NOMO-1 (cell line): ENCODE results near the gene AIPL1.
"Not testable (repeated sequence)": the region's sequence is repeated elsewhere in the genome, so short reads cannot be mapped to it uniquely, and the experiment has no call there.

ENCODE experiments used
- DNase-seq, 2 experiments: peaks; one replicate each; lab custom pipeline; 2025; ENCODE audit not compliant: unreplicated experiment in 2 of 2; lab: John Stamatoyannopoulos, UW

Gene AIPL1, protein sequence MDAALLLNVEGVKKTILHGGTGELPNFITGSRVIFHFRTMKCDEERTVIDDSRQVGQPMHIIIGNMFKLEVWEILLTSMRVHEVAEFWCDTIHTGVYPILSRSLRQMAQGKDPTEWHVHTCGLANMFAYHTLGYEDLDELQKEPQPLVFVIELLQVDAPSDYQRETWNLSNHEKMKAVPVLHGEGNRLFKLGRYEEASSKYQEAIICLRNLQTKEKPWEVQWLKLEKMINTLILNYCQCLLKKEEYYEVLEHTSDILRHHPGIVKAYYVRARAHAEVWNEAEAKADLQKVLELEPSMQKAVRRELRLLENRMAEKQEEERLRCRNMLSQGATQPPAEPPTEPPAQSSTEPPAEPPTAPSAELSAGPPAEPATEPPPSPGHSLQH

DNA sequence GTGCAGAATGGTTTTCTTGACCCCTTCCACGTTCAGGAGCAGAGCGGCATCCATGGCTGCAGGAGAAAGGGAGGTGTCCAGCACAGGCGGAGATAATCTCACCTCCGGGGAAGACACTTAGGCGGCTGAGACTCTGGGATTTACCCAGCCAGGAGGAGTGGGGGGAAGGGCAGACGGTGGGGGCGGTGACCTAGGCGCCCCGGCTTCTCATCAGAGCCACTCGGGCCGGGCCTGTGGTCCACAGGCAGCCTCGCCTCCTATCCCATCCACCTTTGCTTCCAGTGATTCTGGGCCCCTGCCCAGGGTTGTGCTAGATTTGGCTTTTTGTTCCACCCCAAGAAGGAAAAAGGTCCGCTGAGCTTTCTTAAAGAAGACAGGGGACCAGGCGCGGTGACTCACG lies at the start of gene AIPL1:
TSS of gene AIPL1 (minus strand) at position 71 of the 400 bp plus-strand sequence. CDS start at position 54, 17 bp downstream.
- no peak for DNase-seq

- no peak for DNase-seq
These were observed 48.6 kb upstream of the AIPL1 start for GRCh38 chr17:6483507-6483906.

DNA sequence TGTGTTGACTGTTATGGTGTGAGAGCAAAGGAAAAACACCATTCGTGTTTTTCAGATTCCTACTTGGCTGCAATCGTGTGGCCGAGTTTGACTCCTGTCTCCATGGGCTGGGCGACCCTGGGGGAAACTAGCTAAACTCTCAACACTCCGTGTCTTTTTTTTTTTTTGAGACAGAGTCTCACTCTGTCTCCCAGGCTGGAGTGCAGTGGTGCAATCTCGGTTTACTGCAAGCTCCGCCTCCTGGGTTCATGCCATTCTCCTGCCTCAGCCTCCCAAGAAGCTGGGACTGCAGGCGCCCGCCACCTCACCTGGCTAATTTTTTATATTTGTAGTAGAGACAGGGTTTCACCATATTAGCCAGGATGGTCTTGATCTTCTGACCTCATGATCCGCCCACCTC lies 47.9 kb upstream of the AIPL1 start:
- not testable (repeated sequence) for DNase-seq

GRCh38 chr17:6482105-6482455 lies 47.2 kb upstream of the AIPL1 start:
- no peak for DNase-seq

GRCh38 chr17:6480303-6480675 lies 45.4 kb upstream of the AIPL1 start:
- DNase-seq, result no peak

- DNase-seq, result no peak
These were observed 44.8 kb upstream of the AIPL1 start for GRCh38 chr17:6479622-6480302.

DNA sequence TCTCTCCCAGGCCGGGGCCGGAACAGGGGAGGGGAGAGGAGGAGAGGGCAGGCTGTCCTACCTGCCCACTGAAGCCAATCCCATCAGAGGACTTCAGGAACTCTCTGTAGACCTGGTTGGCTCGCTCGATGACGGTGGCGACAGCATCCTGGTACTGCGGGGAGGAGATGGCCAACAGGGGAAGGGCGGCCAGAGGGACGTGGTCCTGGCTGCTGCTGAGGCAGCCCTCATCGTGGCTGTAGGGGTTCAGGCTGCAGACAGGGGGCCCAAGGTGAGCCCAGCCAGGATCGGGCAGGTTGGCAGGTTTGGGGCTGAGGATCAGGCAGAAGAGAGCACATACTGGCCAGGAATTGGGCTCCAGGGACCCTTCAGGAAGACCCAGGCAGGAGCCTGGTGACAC lies 43.6 kb upstream of the AIPL1 start:
- no peak for DNase-seq

- no peak for DNase-seq
These were observed 43.0 kb upstream of the AIPL1 start for GRCh38 chr17:6477831-6478383.

DNA sequence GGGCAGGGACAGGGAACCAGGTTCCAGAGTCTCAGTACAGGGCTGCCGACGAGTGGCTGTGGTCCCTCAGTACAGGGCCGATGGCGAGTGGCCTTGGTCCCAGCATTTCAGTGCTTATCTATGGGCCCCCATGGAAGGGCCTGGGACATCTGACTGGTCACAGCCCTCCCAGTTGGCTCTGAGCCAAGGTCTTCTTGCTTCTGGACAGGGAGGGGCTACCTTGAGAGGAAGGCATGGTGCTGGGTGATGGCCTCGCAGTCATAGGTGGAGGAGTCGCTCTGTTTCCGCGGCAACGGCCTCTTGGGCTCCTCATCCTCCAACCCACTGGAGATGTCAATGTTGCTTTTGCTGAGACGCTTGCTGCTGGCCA lies 41.9 kb upstream of the AIPL1 start:
- DNase-seq, result no peak

DNA sequence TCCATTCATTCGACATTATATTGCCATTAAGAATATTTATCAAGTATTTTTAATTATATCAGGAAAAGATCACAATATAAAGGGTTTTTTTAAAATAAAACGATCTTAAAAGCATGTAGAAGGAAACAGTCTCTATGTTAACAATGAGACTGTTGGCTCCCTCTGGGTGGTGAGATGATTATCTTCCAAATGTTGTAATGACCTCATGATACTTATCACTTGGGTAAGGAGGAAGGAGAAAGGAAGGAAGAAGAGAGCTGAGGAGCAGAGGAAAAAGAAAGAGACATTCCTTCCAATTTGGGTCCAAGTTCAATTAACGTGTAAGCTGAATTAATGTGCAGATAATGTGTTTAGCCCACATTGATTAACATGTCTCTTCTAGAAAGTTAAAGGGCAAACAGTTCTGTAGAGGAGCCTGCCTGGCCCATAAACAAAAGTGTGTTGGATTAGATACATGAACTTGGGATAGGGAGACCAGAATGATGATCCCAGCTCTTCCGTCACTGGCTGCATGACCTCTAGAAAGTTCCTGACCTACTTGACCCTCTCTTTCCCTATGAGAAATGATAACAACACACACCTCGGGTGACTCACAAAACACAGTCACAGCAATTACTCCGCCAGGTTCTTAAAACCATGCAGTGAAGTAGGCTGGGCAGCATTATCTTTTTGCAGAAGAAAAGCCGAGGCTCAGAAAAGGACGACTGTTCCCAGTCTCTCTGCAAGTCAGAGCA lies 41.3 kb upstream of the AIPL1 start:
- no peak for DNase-seq

DNA sequence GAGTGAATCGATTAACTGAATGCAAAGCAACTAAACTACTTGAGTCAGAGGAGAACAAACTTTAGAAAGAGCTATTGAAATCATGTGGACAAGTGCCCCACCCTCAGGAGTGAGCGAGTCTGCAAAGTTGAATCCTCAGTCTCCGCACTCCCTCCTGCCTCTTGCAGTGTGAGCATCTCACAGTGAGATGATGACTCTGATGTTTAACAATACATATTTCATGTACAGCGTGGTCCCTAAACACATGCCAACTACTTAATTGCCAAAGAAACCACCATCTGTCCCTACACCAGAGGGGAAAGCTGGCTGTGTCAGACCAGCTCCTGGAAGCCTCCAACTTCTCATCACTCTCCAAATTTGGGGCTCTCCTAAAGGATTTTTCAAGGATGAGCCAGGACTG lies 40.5 kb upstream of the AIPL1 start:
- no peak for DNase-seq

- DNase-seq, result no peak
These were observed 40.0 kb upstream of the AIPL1 start for GRCh38 chr17:6474906-6475305.

DNA sequence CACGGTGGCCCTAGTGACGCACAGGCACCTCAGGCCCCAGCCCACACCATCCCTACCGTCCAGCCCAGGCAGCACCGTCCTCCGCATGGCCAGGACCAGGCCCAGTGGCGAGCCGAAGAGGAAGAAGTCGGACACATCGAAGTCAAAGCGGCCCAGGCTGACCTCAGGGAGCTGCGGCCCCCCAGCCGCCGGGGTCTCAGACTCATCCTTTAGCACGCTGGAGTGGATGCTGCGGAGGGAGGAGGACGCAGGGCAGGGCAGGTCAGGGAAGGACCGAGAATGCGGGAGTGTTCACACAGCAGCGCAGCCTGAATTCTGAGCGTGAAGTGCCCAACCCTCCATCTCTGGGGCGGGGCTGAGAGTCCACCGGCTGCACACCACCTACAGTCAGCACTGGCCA lies 39.5 kb upstream of the AIPL1 start:
- no peak for DNase-seq

- peak; percentile 32 to 41 for DNase-seq
These were observed 38.3 kb upstream of the AIPL1 start for GRCh38 chr17:6473128-6473767.

GRCh38 chr17:6472517-6472916 lies 37.6 kb upstream of the AIPL1 start:
- DNase-seq, result no peak

GRCh38 chr17:6471531-6472465 lies 36.9 kb upstream of the AIPL1 start:
- DNase-seq, result no peak

- no peak for DNase-seq
These were observed 36.0 kb upstream of the AIPL1 start for GRCh38 chr17:6470751-6471521.

GRCh38 chr17:6470146-6470718 lies 35.3 kb upstream of the AIPL1 start:
- no peak for DNase-seq
